ENCODE results near the gene DCP1B.

Gene DCP1B

GRCh38 chr12:2027351-2027750 is 23.1 kb upstream of the DCP1B start:
- no peak for TF ChIP-seq CTCF (IDR thresholded peaks at IDR 0.05; ENCODE audit: low read depth, low read length, missing control alignments)
- in situ Hi-C loops (cut with HindIII; ENCODE audit: low pct_ligation_motif_present, low sequenced_read_pairs) = no loop called here
- H3K36me3 ChIP-seq (replicated peaks) = no peaks in the 10 kb centered on the region
- H3K27me3 ChIP-seq (replicated peaks) = peaks cover 20% of the 10 kb centered on the region
- no peak for DNase-seq
- H3K27ac ChIP-seq = no peak overlapping the region
- H3K4me3 ChIP-seq (ENCODE audit: low read depth, low read length) = no peak overlapping the region

- Histone ChIP-seq H3K27ac (no peak overlapping the region), H3K27me3 (replicated peaks) (peaks cover 12% of the 10 kb centered on the region), H3K36me3 (replicated peaks) (no peaks in the 10 kb centered on the region), H3K4me3 (ENCODE audit: low read depth, low read length) (no peak overlapping the region)
- no peak for TF ChIP-seq CTCF (IDR thresholded peaks at IDR 0.05; ENCODE audit: low read depth, low read length, missing control alignments)
- in situ Hi-C loops (cut with HindIII; ENCODE audit: low pct_ligation_motif_present, low sequenced_read_pairs) = no loop called here
- DNase-seq = no peak
These were observed 19.1 kb upstream of the DCP1B start for GRCh38 chr12:2023365-2023764.

- peaks cover 4% of the 10 kb centered on the region for H3K27me3 ChIP-seq (replicated peaks)
- no peaks in the 10 kb centered on the region for H3K36me3 ChIP-seq (replicated peaks)
- in situ Hi-C loops (cut with HindIII; ENCODE audit: low pct_ligation_motif_present, low sequenced_read_pairs) = no loop called here
- no peak overlapping the region for H3K27ac ChIP-seq
- no peak for DNase-seq
- no peak overlapping the region for H3K4me3 ChIP-seq (ENCODE audit: low read depth, low read length)
- TF ChIP-seq CTCF (IDR thresholded peaks at IDR 0.05; ENCODE audit: low read depth, low read length, missing control alignments) = no peak
These were observed 16.3 kb upstream of the DCP1B start for GRCh38 chr12:2020511-2020910.

- no peaks in the 10 kb centered on the region for H3K36me3 ChIP-seq (replicated peaks)
- H3K27me3 ChIP-seq (replicated peaks) = peaks cover 2% of the 10 kb centered on the region
- H3K27ac ChIP-seq = no peak overlapping the region
- in situ Hi-C loops (cut with HindIII; ENCODE audit: low pct_ligation_motif_present, low sequenced_read_pairs) = no loop called here
- no peak for DNase-seq
- no peak overlapping the region for H3K4me3 ChIP-seq (ENCODE audit: low read depth, low read length)
- TF ChIP-seq CTCF (IDR thresholded peaks at IDR 0.05; ENCODE audit: low read depth, low read length, missing control alignments) = no peak
These were observed 14.9 kb upstream of the DCP1B start for GRCh38 chr12:2019126-2019525.

- H3K27me3 ChIP-seq (replicated peaks) = peaks cover 2% of the 10 kb centered on the region
- in situ Hi-C loops (cut with HindIII; ENCODE audit: low pct_ligation_motif_present, low sequenced_read_pairs) = no loop called here
- no peak for TF ChIP-seq CTCF (IDR thresholded peaks at IDR 0.05; ENCODE audit: low read depth, low read length, missing control alignments)
- no peak overlapping the region for H3K27ac ChIP-seq
- no peak for DNase-seq
- no peaks in the 10 kb centered on the region for H3K36me3 ChIP-seq (replicated peaks)
- H3K4me3 ChIP-seq (ENCODE audit: low read depth, low read length) = no peak overlapping the region
These were observed 14.1 kb upstream of the DCP1B start for GRCh38 chr12:2018391-2018790.

- peaks cover 2% of the 10 kb centered on the region for H3K27me3 ChIP-seq (replicated peaks)
- in situ Hi-C loops (cut with HindIII; ENCODE audit: low pct_ligation_motif_present, low sequenced_read_pairs) = no loop called here
- no peaks in the 10 kb centered on the region for H3K36me3 ChIP-seq (replicated peaks)
- TF ChIP-seq CTCF (IDR thresholded peaks at IDR 0.05; ENCODE audit: low read depth, low read length, missing control alignments) = no peak
- DNase-seq = no peak
- H3K27ac ChIP-seq = no peak overlapping the region
- no peak overlapping the region for H3K4me3 ChIP-seq (ENCODE audit: low read depth, low read length)
These were observed 13.5 kb upstream of the DCP1B start for GRCh38 chr12:2017546-2018337.
